Activated naive CD4-positive, alpha-beta T cell treated with anti-CD3 and anti-CD28 coated beads, Interleukin-2, amount 10 ng/mL, durations not matched to agents 7 days and 5 days (primary cell): Measurements from ENCODE around the gene CISH.
A peak's percentile ranks its signal among the peaks of the same experiment; 100 is the strongest.

ENCODE experiments used
- CTCF ChIA-PET: fragments of 350-600 bp; sonication (Branson Sonifier 250); formaldehyde crosslinking; loops from one replicate; lab custom pipeline; 2021; ENCODE audit warnings: antibody characterized with exemption; lab: Charles Lee
- DNase-seq: peaks from one replicate; pipeline ENCODE4 v3.0.0-alpha.2; 2020
- H3K27ac Mint-ChIP-seq: one replicate; pipeline ENCODE4 v1.8.0; 2021; ENCODE audit warnings: mild to moderate bottlenecking, moderate library complexity, mixed read lengths
- H3K27me3 Mint-ChIP-seq: one replicate; pipeline ENCODE4 v1.8.0; 2021; ENCODE audit warnings: mild to moderate bottlenecking, mixed read lengths
- H3K36me3 Mint-ChIP-seq: one replicate; pipeline ENCODE4 v1.8.0; 2021; ENCODE audit warnings: mixed read lengths
- H3K4me1 Mint-ChIP-seq: one replicate; pipeline ENCODE4 v1.8.0; 2021; ENCODE audit warnings: mixed read lengths
- H3K4me3 Mint-ChIP-seq: one replicate; pipeline ENCODE4 v1.8.0; 2021; ENCODE audit warnings: mild to moderate bottlenecking, moderate library complexity, mixed read lengths
- H3K9me3 Mint-ChIP-seq: one replicate; pipeline ENCODE4 v1.8.0; 2021; ENCODE audit warnings: mixed read lengths

Gene CISH, protein sequence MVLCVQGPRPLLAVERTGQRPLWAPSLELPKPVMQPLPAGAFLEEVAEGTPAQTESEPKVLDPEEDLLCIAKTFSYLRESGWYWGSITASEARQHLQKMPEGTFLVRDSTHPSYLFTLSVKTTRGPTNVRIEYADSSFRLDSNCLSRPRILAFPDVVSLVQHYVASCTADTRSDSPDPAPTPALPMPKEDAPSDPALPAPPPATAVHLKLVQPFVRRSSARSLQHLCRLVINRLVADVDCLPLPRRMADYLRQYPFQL

DNA sequence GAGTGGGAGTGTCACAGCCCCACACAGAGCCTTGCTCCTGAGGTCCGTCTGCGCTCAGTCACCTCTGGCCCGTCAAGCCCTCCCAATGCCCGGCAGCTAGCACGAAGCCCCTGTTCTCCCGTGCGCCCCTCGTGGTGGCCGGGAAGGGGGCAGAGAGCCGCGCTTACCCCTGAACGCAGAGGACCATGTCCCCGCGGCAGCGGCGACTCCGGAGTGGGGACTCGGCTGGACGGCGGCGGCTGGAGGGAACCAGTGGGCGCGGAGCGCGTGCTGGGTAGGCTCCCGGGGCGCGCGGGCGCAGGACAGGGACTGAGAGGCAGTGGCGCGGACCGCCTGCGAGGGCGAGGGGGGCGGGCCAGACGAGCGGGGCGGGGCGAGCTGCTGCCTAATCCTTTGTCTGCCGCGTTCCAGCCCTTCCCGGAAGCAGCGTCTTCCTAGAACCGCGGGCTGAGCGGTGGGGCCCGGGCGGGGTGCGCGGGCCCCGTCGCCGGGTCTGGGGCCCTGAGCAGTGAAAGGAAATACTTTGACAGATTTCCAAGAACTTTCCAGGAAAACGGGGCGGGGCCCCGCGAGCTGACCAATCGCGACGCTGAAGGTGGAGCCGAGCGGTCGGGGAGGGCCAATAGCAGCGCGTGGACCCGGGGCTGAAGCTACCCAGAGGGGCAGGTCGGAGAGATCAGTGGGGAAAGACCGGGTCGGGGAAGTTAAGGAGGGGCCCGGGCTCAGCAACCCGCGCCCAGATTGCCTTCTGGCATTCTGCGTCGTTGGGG, at the start of gene CISH:
TSS of gene CISH (minus strand) at position 311 of the 770 bp plus-strand sequence. CDS start at position 187, 124 bp downstream.
- no peaks in the 10 kb centered on the region for H3K9me3 Mint-ChIP-seq
- peak within 1 kb of the TSS; percentile 98 for H3K4me3 Mint-ChIP-seq
- peaks cover 33% of the 10 kb centered on the region for H3K4me1 Mint-ChIP-seq
- peak; percentile 99 for DNase-seq
- peak within 1 kb of the TSS; percentile 99 for H3K27ac Mint-ChIP-seq
- peaks cover 19% of the 10 kb centered on the region for H3K27me3 Mint-ChIP-seq
- CTCF ChIA-PET: interaction anchor here (0.7 to 25.1 kb wide), 6 partner anchors 8 to 70 kb away, joined by 3 to 753 read pairs (median 18); partner anchors contain the start of genes C3orf18 and HEMK1
- peaks cover 78% of the 10 kb centered on the region for H3K36me3 Mint-ChIP-seq

DNA sequence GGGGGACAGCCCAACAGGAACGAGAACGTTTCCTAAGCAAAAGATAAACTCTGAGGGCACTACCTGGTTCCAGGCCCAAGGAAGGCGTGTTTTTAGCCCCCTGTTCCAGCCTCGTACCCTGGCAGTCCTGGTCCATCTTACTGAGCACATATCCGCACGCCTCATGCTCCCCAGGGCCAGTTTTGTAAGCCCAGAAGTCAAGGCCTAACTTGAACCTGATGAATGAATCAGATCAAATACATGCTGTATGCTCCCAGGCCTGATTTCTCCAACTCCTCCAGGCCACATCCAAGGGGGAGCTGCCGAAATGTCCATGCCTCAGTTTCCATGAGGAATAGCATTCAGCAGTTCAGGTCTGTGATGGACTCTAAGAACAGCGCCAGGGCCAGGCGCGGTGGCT, 48.8 kb upstream of the CISH start:
- CTCF ChIA-PET: no interaction called here
- DNase-seq: no peak
- peaks cover 6% of the 10 kb centered on the region for H3K4me1 Mint-ChIP-seq
- peaks cover 15% of the 10 kb centered on the region for H3K27me3 Mint-ChIP-seq
- no peaks in the 10 kb centered on the region for H3K36me3 Mint-ChIP-seq
- no peaks in the 10 kb centered on the region for H3K9me3 Mint-ChIP-seq
- no peak overlapping the region for H3K27ac Mint-ChIP-seq
- no peak overlapping the region for H3K4me3 Mint-ChIP-seq

DNA sequence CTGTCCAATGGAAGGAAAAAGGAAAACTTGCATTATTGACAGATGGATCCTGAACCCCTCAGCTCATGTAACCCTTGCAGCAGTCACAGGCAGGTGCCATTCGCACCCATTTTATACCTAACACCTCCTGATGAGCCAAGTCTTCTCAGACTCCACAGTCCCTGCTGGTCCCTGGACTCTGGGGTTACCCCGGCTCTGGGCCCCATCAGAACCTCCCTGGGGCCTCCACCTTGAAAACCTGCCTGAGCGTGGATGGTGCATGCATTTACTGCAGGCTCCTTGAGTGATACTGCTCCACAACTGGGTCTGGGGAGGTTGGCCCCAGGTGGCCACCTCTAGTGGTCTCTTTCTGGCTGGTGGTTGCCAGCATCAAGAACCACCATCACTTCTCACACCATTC, 47.3 kb upstream of the CISH start:
- no peak overlapping the region for H3K4me3 Mint-ChIP-seq
- CTCF ChIA-PET: no interaction called here
- no peak for DNase-seq
- H3K4me1 Mint-ChIP-seq: peaks cover 16% of the 10 kb centered on the region
- no peaks in the 10 kb centered on the region for H3K9me3 Mint-ChIP-seq
- H3K27ac Mint-ChIP-seq: no peak overlapping the region
- H3K36me3 Mint-ChIP-seq: no peaks in the 10 kb centered on the region
- peaks cover 9% of the 10 kb centered on the region for H3K27me3 Mint-ChIP-seq

DNA sequence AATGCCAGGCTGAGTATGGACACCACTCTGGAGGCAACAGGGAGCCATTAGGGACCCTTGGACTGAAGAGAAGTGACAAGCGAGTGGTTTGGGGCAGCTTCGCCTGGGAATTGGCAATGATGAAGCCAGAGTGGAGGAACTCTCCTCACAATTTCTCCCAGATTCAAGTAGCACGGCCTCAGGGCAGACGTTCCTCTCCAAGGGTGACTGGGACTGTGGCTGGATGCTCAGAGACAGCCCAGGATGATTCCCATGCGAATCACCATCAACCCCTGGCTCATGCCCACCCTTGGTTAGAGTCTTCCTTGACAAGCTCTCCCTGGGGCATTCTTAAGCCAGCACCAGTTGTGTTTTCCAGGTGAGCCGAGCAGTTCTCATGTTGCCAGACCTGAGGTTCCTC, 46.8 kb upstream of the CISH start:
- no peak overlapping the region for H3K27ac Mint-ChIP-seq
- CTCF ChIA-PET: interaction anchor here (1.5 kb wide), 1 partner anchor 115 kb away, joined by 3 read pairs; no protein-coding TSS in a partner anchor
- peaks cover 9% of the 10 kb centered on the region for H3K27me3 Mint-ChIP-seq
- H3K9me3 Mint-ChIP-seq: no peaks in the 10 kb centered on the region
- H3K36me3 Mint-ChIP-seq: no peaks in the 10 kb centered on the region
- DNase-seq: no peak
- no peak overlapping the region for H3K4me3 Mint-ChIP-seq
- H3K4me1 Mint-ChIP-seq: peaks cover 19% of the 10 kb centered on the region

DNA sequence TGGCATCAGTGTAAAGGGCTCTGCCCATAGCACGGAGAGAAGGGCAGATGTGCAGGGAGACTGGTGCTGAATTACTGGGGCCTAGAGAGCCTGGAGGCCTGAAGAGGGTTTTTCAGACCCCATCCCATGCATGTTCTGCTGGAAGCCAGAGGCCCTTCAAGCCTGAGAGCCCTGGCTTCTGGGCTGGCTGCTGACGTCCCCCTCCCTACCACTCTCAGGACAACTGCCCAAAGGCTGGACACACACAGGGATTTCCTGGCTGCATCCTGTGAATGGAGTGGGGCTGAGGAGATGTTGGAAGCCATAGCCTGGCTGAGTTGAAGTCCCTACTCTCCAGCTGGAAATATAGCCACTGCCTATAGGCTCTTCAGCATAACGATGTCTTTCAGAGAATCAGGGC, 46.2 kb upstream of the CISH start:
- Mint-ChIP-seq H3K27me3 (peaks cover 9% of the 10 kb centered on the region), H3K36me3 (no peaks in the 10 kb centered on the region), H3K27ac (no peak overlapping the region), H3K4me1 (peaks cover 20% of the 10 kb centered on the region), H3K9me3 (no peaks in the 10 kb centered on the region), H3K4me3 (no peak overlapping the region)
- DNase-seq: no peak
- CTCF ChIA-PET: interaction anchor here (1.5 to 1.6 kb wide), 2 partner anchors 41 to 115 kb away, joined by 3 to 7 read pairs; partner anchors contain the start of gene MAPKAPK3

DNA sequence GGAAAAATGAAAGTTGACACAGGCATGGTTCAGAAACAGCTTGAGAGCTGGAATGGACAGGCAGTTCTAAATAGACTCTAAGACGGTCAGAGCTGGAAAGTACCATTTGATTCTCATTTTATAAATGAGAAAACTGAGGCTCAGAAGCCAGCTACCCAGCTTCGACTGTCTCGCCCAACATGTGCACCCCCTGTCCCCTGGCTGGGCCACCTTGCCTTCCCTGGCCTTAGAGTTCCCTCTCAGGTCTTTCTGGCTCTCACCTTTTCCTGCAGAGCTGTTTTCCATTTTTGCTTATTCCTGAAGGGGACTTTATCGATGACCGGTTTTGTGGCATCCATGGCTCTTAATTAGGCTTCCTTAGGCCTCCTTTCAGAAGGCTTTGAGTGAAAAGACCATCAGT, 45.8 kb upstream of the CISH start:
- no peaks in the 10 kb centered on the region for H3K36me3 Mint-ChIP-seq
- H3K27me3 Mint-ChIP-seq: peaks cover 6% of the 10 kb centered on the region
- CTCF ChIA-PET: interaction anchor here (1.5 to 1.6 kb wide), 2 partner anchors 41 to 114 kb away, joined by 3 to 7 read pairs; partner anchors contain the start of gene MAPKAPK3
- no peaks in the 10 kb centered on the region for H3K9me3 Mint-ChIP-seq
- H3K27ac Mint-ChIP-seq: no peak overlapping the region
- DNase-seq: no peak
- peaks cover 22% of the 10 kb centered on the region for H3K4me1 Mint-ChIP-seq
- no peak overlapping the region for H3K4me3 Mint-ChIP-seq

DNA sequence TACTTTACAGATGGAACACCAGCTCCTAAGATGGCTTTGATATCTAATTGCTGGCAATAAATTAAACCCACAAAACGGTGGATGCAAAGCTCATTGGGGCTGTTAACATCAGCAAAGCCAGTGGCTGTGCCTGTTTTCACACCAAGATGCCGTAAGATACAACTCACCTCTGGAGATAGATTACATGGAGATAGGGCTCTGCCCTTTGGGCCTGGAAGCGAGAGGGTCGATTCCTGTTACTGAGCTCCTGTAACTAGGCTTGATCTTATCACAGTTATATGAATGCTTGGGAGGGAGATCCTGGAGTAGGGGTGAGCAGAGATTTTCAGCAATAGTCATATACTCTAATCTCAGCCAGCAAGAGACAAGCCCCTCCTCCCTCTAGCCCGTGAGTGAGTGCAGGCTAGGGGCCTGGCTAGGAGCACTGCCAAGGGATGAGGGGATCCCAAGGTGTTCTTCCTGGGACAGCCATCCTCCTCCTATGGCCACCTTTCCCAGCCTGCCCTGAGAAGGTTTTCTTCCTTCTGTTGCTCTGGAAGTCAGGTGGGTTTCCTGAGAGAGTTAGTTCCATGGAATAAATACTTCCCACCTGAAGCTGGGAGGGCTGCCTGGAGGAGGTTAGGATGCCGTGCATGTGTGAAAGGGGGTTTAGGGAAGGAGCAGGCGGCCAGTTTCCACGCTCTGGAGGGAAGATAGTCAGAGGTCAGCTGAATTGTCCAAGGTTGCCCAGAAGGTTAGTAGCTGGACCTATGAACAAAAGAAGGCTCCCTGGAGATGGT, 45.0 kb upstream of the CISH start:
- peaks cover under 1% of the 10 kb centered on the region for H3K27me3 Mint-ChIP-seq
- peaks cover 2% of the 10 kb centered on the region for H3K36me3 Mint-ChIP-seq
- no peak overlapping the region for H3K27ac Mint-ChIP-seq
- DNase-seq: no peak
- no peak overlapping the region for H3K4me3 Mint-ChIP-seq
- H3K4me1 Mint-ChIP-seq: peaks cover 24% of the 10 kb centered on the region
- CTCF ChIA-PET: interaction anchor here (1.5 to 1.6 kb wide), 2 partner anchors 40 to 113 kb away, joined by 3 to 7 read pairs; partner anchors contain the start of gene MAPKAPK3
- H3K9me3 Mint-ChIP-seq: no peaks in the 10 kb centered on the region

DNA sequence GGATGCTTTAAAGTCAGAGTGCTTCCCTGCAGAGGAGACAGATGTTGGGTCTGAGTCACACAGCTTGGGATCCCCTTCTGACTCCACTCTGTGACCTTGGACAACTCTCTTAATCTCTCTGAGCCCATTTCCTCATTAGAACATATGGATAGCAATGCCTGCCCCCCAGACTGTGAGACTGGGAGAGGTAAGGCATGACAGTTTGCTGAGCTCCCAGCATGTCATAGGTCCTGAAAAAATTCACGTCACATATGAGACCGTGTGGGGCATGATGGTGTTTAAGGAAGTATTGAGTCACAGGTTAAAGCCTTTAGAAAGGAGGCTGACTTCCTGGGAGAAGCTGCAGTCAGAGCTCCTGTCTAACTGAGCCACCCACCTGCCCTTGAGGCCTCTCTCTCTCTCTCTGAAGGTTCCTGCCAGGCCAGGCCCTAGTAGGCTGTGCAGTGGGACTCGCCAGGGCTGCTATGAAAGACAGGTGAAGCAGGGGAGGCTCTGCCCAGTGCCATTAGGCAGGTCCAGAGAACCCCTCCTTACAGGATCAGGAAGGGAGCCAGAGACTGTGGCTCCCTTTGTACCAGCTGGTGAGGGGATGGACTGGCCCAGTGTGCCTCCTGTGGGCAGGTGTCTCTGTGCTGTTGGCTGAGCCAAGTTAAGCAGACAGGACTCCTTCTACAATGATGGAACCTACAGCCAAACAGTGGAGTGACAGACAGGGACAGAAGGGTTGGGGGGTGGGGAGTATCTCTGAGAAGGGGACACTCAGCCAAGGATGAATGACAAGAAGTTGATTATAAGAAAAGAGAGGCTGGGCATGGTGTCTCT, 43.6 kb upstream of the CISH start:
- H3K27ac Mint-ChIP-seq: no peak overlapping the region
- no peaks in the 10 kb centered on the region for H3K27me3 Mint-ChIP-seq
- peaks cover 26% of the 10 kb centered on the region for H3K4me1 Mint-ChIP-seq
- CTCF ChIA-PET: interaction anchor here (1.7 to 9.3 kb wide), 2 partner anchors 21 to 38 kb away, joined by 6 to 147 read pairs; partner anchors contain the start of gene MAPKAPK3
- DNase-seq: no peak
- no peak overlapping the region for H3K4me3 Mint-ChIP-seq
- peaks cover 2% of the 10 kb centered on the region for H3K36me3 Mint-ChIP-seq
- H3K9me3 Mint-ChIP-seq: no peaks in the 10 kb centered on the region

DNA sequence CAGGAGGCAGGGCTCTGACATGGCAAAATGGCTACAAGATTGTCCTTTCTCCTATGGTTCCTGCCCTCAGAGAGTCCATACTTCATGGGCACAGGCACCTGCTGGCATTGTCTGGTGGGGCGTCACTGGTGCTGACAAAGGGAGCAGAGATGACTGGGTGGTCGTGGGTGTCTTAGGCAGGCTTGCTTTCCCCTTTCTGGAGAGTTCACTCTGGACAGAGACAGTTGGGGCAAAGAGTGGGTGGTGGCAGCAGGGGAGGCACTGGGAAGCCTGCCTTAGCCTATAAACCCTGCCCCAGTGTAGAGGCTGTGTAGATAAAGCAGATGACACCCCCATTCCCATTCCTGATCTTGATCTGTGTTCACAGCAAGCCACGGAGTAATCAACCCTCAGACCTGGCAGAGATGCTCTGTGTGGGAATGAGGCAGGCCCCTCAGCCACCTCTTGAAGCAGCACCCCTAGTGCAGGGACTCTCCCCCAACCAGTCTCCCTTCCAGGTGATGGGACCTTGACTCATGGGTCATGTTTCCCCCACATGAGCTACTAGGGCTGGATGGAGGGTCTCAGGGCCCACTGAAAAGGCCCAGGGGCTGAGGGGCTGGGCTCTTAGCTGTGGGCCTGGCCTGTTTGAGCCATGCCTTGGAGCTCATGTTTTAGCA, 42.5 kb upstream of the CISH start:
- H3K27ac Mint-ChIP-seq: peak overlapping the region; percentile 25
- no peak overlapping the region for H3K4me3 Mint-ChIP-seq
- no peaks in the 10 kb centered on the region for H3K27me3 Mint-ChIP-seq
- no peak for DNase-seq
- CTCF ChIA-PET: interaction anchor here (1.0 to 9.3 kb wide), 7 partner anchors 11 to 82 kb away, joined by 3 to 147 read pairs (median 6); partner anchors contain the start of genes HEMK1 and MAPKAPK3
- H3K36me3 Mint-ChIP-seq: peaks cover 5% of the 10 kb centered on the region
- peaks cover 26% of the 10 kb centered on the region for H3K4me1 Mint-ChIP-seq
- no peaks in the 10 kb centered on the region for H3K9me3 Mint-ChIP-seq

DNA sequence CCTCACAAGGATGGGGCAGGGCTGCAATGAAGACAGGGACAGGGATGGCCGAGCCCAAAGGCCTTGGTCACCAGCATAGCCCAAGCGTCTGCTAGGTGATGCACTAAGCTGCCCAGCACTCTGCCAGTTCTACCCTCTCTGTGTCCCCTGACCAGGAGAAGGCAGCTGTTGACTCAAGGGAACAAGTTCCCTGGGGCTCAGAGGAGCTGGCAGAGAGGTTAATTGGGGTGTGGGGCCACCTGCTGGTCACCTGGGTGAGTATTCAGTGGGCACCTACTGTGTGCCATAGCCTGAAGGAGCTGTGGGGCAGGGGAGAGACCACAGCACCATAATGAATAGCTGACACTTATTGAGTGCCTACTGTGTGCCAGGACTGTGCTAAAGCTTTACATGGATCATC, 41.1 kb upstream of the CISH start:
- CTCF ChIA-PET: interaction anchor here (0.7 to 9.3 kb wide), 13 partner anchors 9 to 737 kb away, joined by 3 to 147 read pairs (median 5); partner anchors contain the start of genes HEMK1 and MAPKAPK3
- Mint-ChIP-seq H3K4me3 (no peak overlapping the region), H3K36me3 (peaks cover 9% of the 10 kb centered on the region), H3K9me3 (no peaks in the 10 kb centered on the region), H3K4me1 (peaks cover 26% of the 10 kb centered on the region), H3K27ac (no peak overlapping the region), H3K27me3 (no peaks in the 10 kb centered on the region)
- peak; percentile 74 for DNase-seq

DNA sequence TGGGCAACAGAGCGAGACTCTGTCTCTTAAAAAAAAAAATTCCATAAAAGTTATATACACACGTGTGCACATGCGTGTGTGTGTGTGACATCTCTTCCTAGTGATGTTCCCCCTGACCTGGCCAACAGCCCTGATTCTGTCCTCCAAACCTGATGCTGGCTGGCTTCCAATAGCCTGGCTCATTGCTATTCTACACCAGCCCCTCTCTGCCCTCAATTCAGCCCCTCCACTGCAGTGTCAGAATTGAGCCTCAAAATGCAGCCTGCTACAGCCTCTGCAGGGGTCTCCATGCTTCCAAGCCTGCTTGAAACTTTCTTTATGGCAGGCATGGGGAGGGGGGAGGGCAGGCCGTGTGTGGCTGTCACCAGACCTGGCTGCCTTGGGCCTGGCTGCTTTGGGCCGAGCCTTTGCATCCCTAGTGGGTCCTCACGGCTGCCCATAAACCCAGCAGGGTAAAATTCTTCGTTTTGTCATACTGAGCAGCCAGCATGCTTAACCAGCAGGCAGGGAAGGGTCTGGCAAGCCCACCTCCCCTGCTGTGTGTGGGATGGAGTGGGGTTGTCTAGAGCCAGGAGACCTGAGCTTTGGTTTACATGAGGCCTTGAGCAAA, 40.5 kb upstream of the CISH start:
- CTCF ChIA-PET: interaction anchor here (1.1 to 9.3 kb wide), 7 partner anchors 16 to 737 kb away, joined by 3 to 147 read pairs (median 9); partner anchors contain the start of genes HEMK1 and MAPKAPK3
- DNase-seq: no peak
- H3K27me3 Mint-ChIP-seq: no peaks in the 10 kb centered on the region
- H3K27ac Mint-ChIP-seq: peak overlapping the region; percentile 53
- H3K9me3 Mint-ChIP-seq: no peaks in the 10 kb centered on the region
- H3K36me3 Mint-ChIP-seq: peaks cover 13% of the 10 kb centered on the region
- no peak overlapping the region for H3K4me3 Mint-ChIP-seq
- peaks cover 26% of the 10 kb centered on the region for H3K4me1 Mint-ChIP-seq

DNA sequence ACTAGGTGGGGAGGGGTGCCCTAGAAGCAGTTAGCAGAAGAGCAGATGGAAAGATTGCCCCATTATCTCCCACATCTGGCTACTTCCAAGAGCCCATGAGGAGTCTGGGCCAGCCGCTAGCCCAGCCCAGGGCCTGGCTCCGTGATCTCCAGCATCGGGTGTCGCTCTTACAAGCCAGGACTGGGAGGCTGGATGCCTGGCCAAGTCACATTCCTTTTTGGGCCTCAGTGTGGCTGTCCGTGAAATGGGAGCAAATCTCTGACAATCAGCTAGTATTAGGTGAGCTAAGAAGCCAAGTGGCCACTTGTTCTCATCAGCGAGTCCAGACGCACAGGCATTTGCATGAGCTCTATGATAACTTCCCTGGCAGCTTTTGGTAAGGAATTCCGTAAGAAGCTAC, 39.9 kb upstream of the CISH start:
- Mint-ChIP-seq H3K27me3 (no peaks in the 10 kb centered on the region), H3K36me3 (peaks cover 13% of the 10 kb centered on the region), H3K4me3 (no peak overlapping the region), H3K27ac (no peak overlapping the region), H3K4me1 (peaks cover 26% of the 10 kb centered on the region), H3K9me3 (no peaks in the 10 kb centered on the region)
- CTCF ChIA-PET: interaction anchor here (1.2 to 9.3 kb wide), 4 partner anchors 18 to 738 kb away, joined by 3 to 147 read pairs (median 28); partner anchors contain the start of genes HEMK1 and MAPKAPK3
- no peak for DNase-seq
